Measurements from ENCODE around the gene NOD1.

GRCh38 chr7:30412782-30413504, 65.6 kb downstream of the NOD1 start:
- TF ChIP-seq, protein P1, sequence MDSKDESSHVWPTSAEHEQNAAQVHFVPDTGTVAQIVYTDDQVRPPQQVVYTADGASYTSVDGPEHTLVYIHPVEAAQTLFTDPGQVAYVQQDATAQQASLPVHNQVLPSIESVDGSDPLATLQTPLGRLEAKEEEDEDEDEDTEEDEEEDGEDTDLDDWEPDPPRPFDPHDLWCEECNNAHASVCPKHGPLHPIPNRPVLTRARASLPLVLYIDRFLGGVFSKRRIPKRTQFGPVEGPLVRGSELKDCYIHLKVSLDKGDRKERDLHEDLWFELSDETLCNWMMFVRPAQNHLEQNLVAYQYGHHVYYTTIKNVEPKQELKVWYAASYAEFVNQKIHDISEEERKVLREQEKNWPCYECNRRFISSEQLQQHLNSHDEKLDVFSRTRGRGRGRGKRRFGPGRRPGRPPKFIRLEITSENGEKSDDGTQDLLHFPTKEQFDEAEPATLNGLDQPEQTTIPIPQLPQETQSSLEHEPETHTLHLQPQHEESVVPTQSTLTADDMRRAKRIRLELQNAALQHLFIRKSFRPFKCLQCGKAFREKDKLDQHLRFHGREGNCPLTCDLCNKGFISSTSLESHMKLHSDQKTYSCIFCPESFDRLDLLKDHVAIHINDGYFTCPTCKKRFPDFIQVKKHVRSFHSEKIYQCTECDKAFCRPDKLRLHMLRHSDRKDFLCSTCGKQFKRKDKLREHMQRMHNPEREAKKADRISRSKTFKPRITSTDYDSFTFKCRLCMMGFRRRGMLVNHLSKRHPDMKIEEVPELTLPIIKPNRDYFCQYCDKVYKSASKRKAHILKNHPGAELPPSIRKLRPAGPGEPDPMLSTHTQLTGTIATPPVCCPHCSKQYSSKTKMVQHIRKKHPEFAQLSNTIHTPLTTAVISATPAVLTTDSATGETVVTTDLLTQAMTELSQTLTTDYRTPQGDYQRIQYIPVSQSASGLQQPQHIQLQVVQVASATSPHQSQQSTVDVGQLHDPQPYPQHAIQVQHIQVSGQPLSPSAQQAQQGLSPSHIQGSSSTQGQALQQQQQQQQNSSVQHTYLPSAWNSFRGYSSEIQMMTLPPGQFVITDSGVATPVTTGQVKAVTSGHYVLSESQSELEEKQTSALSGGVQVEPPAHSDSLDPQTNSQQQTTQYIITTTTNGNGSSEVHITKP (CRISPR knock-in tag; IDR thresholded peaks at IDR 0.05; ENCODE audit: low read depth) = no peak
- TF ChIP-seq GZF1 (CRISPR knock-in tag; IDR thresholded peaks at IDR 0.05) = no peak

Data from HepG2 (cell line).